Testis (tissue), 2 donors: Measurements from ENCODE around the gene CAV3.

Source experiments
- POLR2A ChIP-seq: fragments of 450-650 bp; IDR thresholded peaks from one replicate; pipeline ENCODE4 v1.6.1; 2017; ENCODE audit warnings: antibody characterized with exemption, mild to moderate bottlenecking, moderate library complexity
- TF ChIP-seq, protein P1 (sequence below), 3 experiments: fragments of 450-650 bp in 2 of 3; fragments of 200-600 bp in 1 of 3; sonication (generic) in 1 of 3; IDR thresholded peaks; one replicate each; pipeline ENCODE4 v1.5.1; 2016 to 2019; ENCODE audit warnings: antibody characterized with exemption in 3 of 3, mild to moderate bottlenecking in 2 of 3, moderate library complexity in 1 of 3

- TF ChIP-seq, protein P1, sequence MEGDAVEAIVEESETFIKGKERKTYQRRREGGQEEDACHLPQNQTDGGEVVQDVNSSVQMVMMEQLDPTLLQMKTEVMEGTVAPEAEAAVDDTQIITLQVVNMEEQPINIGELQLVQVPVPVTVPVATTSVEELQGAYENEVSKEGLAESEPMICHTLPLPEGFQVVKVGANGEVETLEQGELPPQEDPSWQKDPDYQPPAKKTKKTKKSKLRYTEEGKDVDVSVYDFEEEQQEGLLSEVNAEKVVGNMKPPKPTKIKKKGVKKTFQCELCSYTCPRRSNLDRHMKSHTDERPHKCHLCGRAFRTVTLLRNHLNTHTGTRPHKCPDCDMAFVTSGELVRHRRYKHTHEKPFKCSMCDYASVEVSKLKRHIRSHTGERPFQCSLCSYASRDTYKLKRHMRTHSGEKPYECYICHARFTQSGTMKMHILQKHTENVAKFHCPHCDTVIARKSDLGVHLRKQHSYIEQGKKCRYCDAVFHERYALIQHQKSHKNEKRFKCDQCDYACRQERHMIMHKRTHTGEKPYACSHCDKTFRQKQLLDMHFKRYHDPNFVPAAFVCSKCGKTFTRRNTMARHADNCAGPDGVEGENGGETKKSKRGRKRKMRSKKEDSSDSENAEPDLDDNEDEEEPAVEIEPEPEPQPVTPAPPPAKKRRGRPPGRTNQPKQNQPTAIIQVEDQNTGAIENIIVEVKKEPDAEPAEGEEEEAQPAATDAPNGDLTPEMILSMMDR (IDR thresholded peaks at IDR 0.05) = no peak
- no peak for TF ChIP-seq POLR2A
Measured at GRCh38 chr3:8702560-8702959, 31.0 kb upstream of the CAV3 start.
